Activated CD8-positive, alpha-beta T cell treated with anti-CD3 and anti-CD28 coated beads for 36 hours (primary cell): ENCODE results near the gene CLDN18. TPM values are rescaled to one million over a fixed set of nuclear protein-coding genes. Genes with fewer than 3 reads are reported as not detected.

Experiments used
- ATAC-seq: fragments of 200-7000 bp; cut with Tn5 transposase; one replicate; pipeline ENCODE4 v1.10.0; 2021; ENCODE audit warnings: mild to moderate bottlenecking, moderate library complexity
- CTCF ChIA-PET: fragments of 350-600 bp; sonication (Branson Sonifier 250); formaldehyde crosslinking; loops from one replicate; lab custom pipeline; 2021; ENCODE audit warnings: antibody characterized with exemption; lab: Charles Lee
- POLR2A ChIA-PET: fragments of 350-600 bp; sonication (Branson Sonifier 250); formaldehyde crosslinking; loops from one replicate; lab custom pipeline; 2021; ENCODE audit warnings: antibody characterized with exemption; lab: Charles Lee
- DNase-seq: peaks from one replicate; pipeline ENCODE4 v3.0.0-alpha.2; 2020
- H3K27ac Mint-ChIP-seq: one replicate; pipeline ENCODE4 v1.8.0; 2021; ENCODE audit warnings: mild to moderate bottlenecking, mixed read lengths
- H3K27me3 Mint-ChIP-seq: one replicate; pipeline ENCODE4 v1.8.0; 2021; ENCODE audit warnings: mixed read lengths
- H3K36me3 Mint-ChIP-seq: one replicate; pipeline ENCODE4 v1.8.0; 2021; ENCODE audit warnings: low read depth, mixed read lengths
- H3K4me1 Mint-ChIP-seq: one replicate; pipeline ENCODE4 v1.8.0; 2021; ENCODE audit warnings: low read depth, mixed read lengths
- H3K4me3 Mint-ChIP-seq: one replicate; pipeline ENCODE4 v1.8.0; 2021; ENCODE audit warnings: mild to moderate bottlenecking, moderate library complexity, mixed read lengths
- H3K9me3 Mint-ChIP-seq: one replicate; pipeline ENCODE4 v1.8.0; 2021; ENCODE audit warnings: mixed read lengths
- intact Hi-C: fragments of 100-400 bp; cut with micrococcal nuclease; formaldehyde crosslinking; loops from one replicate; pipeline ENCODE4 v1.10.0; 2022
- total RNA-seq, 2 experiments: library from RNA; stranded (reverse); gene quantifications; one replicate each; pipeline ENCODE4 v1.2.3, GENCODE V29; 2021
- TF ChIP-seq, protein P1 (sequence below): fragments of 200-600 bp; IDR thresholded peaks from one replicate; pipeline ENCODE4 v1.8.0; 2022; ENCODE audit warnings: antibody characterized with exemption, mild to moderate bottlenecking

CLDN18 gene
- total RNA-seq, 2 experiments from 2014 or later = not detected

DNA sequence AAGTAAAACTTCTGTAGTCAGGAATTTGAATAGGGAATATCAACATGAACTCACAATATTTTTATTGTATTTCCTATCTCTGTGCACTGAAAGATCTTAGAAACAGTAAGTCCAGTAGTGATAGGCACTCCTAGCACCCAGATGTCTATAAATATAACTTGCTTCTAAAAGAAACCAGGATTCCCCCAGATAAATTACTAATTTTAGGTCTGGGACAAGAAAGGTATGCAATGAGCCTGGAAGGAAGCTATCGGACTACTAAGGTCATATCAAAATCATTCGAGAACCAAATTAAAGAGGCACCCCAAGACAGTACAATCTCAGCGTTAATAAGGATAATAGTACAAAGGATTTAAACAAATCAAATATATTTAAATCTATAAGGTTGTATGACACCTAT lies 47.4 kb downstream of the CLDN18 start:
- Mint-ChIP-seq H3K36me3 (no peaks in the 10 kb centered on the region), H3K4me1 (no peaks in the 10 kb centered on the region), H3K4me3 (no peak overlapping the region), H3K9me3 (no peaks in the 10 kb centered on the region), H3K27me3 (peaks cover 2% of the 10 kb centered on the region), H3K27ac (no peak overlapping the region)
- TF ChIP-seq, protein P1, sequence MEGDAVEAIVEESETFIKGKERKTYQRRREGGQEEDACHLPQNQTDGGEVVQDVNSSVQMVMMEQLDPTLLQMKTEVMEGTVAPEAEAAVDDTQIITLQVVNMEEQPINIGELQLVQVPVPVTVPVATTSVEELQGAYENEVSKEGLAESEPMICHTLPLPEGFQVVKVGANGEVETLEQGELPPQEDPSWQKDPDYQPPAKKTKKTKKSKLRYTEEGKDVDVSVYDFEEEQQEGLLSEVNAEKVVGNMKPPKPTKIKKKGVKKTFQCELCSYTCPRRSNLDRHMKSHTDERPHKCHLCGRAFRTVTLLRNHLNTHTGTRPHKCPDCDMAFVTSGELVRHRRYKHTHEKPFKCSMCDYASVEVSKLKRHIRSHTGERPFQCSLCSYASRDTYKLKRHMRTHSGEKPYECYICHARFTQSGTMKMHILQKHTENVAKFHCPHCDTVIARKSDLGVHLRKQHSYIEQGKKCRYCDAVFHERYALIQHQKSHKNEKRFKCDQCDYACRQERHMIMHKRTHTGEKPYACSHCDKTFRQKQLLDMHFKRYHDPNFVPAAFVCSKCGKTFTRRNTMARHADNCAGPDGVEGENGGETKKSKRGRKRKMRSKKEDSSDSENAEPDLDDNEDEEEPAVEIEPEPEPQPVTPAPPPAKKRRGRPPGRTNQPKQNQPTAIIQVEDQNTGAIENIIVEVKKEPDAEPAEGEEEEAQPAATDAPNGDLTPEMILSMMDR = no peak
- ATAC-seq = no peak
- DNase-seq = no peak
- CTCF ChIA-PET = interaction anchor here (1.0 kb wide), 1 partner anchor 62 kb away, joined by 3 read pairs; no protein-coding TSS in a partner anchor
- intact Hi-C loops = no loop called here
- POLR2A ChIA-PET = no interaction called here

GRCh38 chr3:138059261-138059660 lies 49.3 kb downstream of the CLDN18 start:
- TF ChIP-seq, protein P1 = no peak
- H3K27ac Mint-ChIP-seq = no peak overlapping the region
- no peaks in the 10 kb centered on the region for H3K4me1 Mint-ChIP-seq
- intact Hi-C loops = no loop called here
- ChIA-PET POLR2A (no interaction called here), CTCF (interaction anchor here (2.1 kb wide), 1 partner anchor 10 kb away, joined by 5 read pairs; no protein-coding TSS in a partner anchor)
- DNase-seq (no peak), ATAC-seq (no peak)
- no peaks in the 10 kb centered on the region for H3K9me3 Mint-ChIP-seq
- H3K4me3 Mint-ChIP-seq = no peak overlapping the region
- no peaks in the 10 kb centered on the region for H3K36me3 Mint-ChIP-seq
- H3K27me3 Mint-ChIP-seq = peaks cover 2% of the 10 kb centered on the region

GRCh38 chr3:138060792-138061191 lies 50.8 kb downstream of the CLDN18 start:
- Mint-ChIP-seq H3K27ac (no peak overlapping the region), H3K4me3 (no peak overlapping the region), H3K4me1 (no peaks in the 10 kb centered on the region), H3K9me3 (no peaks in the 10 kb centered on the region), H3K36me3 (no peaks in the 10 kb centered on the region), H3K27me3 (peaks cover 2% of the 10 kb centered on the region)
- CTCF ChIA-PET = interaction anchor here (0.9 to 2.1 kb wide), 2 partner anchors 8 to 58 kb away, joined by 4 to 5 read pairs; no protein-coding TSS in a partner anchor
- DNase-seq (no peak), ATAC-seq (no peak)
- POLR2A ChIA-PET = no interaction called here
- intact Hi-C loops = no loop called here
- TF ChIP-seq, protein P1 = no peak

DNA sequence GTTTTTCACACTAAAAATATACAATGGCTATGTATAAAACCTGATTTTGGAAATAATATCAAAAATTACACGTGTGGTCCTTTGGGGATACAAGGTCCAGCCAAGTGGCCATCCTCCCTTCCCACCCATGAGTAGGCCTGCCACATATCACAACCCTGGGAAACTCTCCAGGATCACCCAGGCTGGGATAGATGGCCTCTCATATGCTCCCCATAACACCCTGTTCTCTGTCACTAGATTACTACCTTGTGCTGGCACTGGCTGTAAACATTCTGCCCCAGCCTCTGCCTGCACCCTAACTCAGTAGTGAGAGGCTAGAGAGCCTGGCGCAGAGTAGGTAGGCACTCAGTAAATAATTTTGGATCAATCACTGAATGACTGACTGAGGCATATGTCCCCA lies 52.1 kb downstream of the CLDN18 start:
- DNase-seq (no peak), ATAC-seq (no peak)
- Mint-ChIP-seq H3K4me1 (peaks cover 4% of the 10 kb centered on the region), H3K4me3 (no peak overlapping the region), H3K36me3 (no peaks in the 10 kb centered on the region), H3K9me3 (no peaks in the 10 kb centered on the region), H3K27ac (no peak overlapping the region), H3K27me3 (no peaks in the 10 kb centered on the region)
- POLR2A ChIA-PET = no interaction called here
- CTCF ChIA-PET = interaction anchor here (12.7 kb wide), 1 partner anchor 56 kb away, joined by 181 read pairs; the partner anchor contains the start of gene DZIP1L
- TF ChIP-seq, protein P1 = no peak
- intact Hi-C loops = no loop called here

- ChIA-PET CTCF (interaction anchor here (12.7 kb wide), 1 partner anchor 55 kb away, joined by 181 read pairs; the partner anchor contains the start of gene DZIP1L), POLR2A (no interaction called here)
- intact Hi-C loops = no loop called here
- no peak overlapping the region for H3K4me3 Mint-ChIP-seq
- no peaks in the 10 kb centered on the region for H3K27me3 Mint-ChIP-seq
- TF ChIP-seq, protein P1 = no peak
- DNase-seq = no peak
- no peak overlapping the region for H3K27ac Mint-ChIP-seq
- H3K4me1 Mint-ChIP-seq = peaks cover 4% of the 10 kb centered on the region
- no peaks in the 10 kb centered on the region for H3K9me3 Mint-ChIP-seq
- ATAC-seq = no peak
- no peaks in the 10 kb centered on the region for H3K36me3 Mint-ChIP-seq
Observed at GRCh38 chr3:138062626-138063025, 52.7 kb downstream of the CLDN18 start.
